Activated CD8-positive, alpha-beta memory T cell treated with anti-CD3 and anti-CD28 coated beads, Interleukin-2, amount 50 U/mL, for 1 hour (primary cell): ENCODE data around the gene HHIP.

ENCODE experiments used
- DNase-seq: peaks from one replicate; pipeline ENCODE4 v3.0.0-alpha.2; 2020; ENCODE audit errors: extremely low read depth

HHIP gene, protein sequence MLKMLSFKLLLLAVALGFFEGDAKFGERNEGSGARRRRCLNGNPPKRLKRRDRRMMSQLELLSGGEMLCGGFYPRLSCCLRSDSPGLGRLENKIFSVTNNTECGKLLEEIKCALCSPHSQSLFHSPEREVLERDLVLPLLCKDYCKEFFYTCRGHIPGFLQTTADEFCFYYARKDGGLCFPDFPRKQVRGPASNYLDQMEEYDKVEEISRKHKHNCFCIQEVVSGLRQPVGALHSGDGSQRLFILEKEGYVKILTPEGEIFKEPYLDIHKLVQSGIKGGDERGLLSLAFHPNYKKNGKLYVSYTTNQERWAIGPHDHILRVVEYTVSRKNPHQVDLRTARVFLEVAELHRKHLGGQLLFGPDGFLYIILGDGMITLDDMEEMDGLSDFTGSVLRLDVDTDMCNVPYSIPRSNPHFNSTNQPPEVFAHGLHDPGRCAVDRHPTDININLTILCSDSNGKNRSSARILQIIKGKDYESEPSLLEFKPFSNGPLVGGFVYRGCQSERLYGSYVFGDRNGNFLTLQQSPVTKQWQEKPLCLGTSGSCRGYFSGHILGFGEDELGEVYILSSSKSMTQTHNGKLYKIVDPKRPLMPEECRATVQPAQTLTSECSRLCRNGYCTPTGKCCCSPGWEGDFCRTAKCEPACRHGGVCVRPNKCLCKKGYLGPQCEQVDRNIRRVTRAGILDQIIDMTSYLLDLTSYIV

GRCh38 chr4:144645631-144646522 is at the start of gene HHIP:
TSS of gene HHIP (plus strand) at chr4:144646156. CDS start at chr4:144646676, 520 bp downstream.
- no peak for DNase-seq

DNA sequence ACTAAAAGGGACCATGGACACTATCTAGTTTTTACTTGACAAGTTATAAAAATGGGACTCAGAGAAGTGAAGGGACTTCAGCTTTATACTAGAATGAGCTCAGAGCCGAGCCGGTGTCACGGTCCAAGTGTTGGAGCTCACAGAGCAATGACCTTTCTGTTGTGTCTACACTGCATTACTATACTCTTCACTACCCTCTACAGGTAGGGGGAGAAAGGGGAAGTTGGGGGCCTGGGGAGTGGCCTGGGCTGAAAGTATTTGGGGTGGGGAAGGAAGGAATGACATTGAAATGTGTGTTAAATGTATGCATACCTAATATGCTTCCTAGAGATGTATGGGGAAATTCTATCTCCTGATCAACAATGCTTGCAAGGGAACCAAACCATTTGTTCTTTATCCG is 48.8 kb upstream of the HHIP start:
- DNase-seq: no peak

GRCh38 chr4:144599621-144600020 is 46.3 kb upstream of the HHIP start:
- DNase-seq: no peak

DNA sequence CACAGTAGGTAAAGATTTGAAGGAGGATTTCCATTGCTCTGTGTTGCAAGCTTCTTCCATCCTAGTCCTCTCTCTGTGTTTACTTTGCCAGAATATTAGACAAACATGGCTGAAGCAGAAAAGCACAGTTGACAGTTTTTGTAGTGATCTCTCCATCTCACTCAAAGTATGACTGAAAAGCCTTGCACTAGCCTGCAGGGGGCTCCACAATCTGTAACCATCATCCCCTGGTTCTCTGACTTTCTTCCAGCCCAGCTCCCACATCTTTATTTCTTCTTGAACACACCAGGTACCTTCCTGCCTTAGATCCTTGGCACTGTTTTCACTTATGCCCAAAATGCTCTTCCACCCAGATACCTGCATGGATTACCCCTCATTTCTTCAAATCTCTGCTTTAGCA is 34.1 kb upstream of the HHIP start:
- DNase-seq: no peak

DNA sequence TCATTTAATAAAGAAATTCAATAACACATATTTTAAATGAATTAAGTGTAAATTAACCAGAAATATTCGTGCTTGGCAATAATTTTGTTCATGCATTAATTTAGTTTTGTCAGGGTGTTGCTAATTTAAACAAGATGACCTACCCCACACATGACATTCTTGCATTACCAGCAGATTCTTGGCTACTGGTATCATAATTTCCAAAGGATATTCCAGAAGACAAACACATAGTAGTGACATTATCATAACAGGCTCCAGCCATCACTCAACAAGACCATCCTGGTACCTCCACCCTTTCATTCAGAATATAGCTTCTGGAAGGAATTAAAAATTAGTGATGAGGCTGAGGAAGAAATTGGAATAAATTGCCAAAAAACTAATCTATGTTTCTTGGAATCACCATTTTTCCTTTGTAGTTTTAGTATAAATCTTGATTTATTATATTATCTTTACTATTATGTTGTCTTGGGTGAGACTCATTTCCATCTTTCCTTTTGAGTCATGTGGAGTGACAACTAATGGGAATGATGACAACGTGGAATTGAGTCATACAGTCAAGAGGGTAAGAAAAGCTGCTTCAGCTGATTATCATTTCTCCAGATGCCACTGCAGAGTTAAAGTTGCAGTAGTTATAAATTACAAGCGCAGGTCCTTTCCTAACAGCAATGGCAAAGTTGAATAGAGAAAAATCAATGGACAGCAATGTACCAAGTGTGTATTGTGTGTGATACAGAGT is 30.9 kb upstream of the HHIP start:
- no peak for DNase-seq

DNA sequence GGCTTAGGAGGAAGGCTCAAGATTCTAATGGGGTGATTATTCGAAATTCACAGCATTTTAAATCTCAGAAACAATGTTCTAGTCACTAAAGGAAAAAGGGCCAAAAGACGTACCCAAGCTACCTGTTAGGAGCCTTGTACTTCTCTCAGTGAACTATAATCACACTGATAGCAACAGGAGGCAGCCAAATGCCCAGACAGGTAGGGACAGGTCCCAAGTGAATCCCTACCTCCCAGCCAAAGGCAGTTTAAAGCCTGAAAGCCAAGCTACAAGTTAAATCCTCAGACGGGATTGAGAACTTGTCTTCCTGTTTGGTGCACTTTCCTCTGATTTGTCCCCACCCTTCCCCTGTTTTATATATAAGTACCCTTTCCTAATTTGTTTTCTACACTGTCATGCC is 24.3 kb upstream of the HHIP start:
- DNase-seq: no peak

DNA sequence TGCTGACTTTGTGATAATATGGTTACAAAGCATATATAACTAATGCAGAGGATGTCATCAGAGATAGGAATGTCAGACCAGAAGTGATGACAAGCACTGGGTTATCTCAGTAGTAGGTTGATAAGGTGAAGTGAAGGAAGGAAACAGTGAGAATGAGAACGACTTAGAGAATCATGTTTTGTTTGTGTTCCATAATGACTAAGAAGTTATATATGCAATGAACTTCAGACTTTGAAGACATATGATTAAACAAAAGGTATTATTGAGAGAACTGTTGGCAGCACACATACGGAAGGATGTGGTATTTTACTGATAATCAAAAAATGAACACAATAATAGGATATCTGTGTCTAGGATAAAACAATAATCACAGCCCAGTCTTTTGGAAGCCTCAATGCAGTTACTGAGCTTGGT is 18.3 kb upstream of the HHIP start:
- DNase-seq: no peak

GRCh38 chr4:144633215-144633614 is 12.7 kb upstream of the HHIP start:
- DNase-seq: no peak

GRCh38 chr4:144634978-144635747 is 10.8 kb upstream of the HHIP start:
- DNase-seq: no peak

DNA sequence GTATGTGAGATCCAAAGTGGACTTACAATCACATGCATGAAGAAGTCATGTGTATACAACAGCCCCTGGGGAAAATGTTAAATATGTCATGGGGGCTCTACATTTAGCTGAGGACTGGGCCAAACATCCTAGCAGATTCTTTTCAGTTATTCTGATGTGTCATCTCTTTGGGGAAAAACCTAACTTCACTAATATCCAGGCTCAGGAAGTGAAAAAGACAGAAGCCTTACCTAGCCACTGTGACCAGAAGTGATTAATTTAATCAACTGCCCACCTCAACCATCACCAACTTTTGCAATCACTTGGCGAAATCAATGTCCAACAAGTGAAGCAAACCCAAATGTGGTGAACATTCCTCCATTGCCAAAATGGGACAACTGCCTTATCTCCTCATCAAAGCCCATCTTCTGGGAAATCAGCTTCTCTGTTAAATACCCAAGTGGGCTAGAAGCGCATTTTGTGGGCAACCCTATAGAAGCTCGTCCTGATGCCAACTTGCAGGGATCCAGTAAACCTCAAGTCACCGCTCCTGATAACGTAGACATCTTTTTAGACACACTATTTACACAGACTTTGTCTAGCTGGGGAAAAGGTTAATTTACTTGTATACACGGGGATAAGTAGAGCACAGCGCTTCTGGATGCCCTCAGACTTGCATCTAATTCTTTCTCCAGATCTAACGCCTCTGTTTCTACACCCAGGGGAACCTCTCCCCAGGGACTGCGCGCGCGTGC is 1.4 kb upstream of the HHIP start:
- no peak for DNase-seq

DNA sequence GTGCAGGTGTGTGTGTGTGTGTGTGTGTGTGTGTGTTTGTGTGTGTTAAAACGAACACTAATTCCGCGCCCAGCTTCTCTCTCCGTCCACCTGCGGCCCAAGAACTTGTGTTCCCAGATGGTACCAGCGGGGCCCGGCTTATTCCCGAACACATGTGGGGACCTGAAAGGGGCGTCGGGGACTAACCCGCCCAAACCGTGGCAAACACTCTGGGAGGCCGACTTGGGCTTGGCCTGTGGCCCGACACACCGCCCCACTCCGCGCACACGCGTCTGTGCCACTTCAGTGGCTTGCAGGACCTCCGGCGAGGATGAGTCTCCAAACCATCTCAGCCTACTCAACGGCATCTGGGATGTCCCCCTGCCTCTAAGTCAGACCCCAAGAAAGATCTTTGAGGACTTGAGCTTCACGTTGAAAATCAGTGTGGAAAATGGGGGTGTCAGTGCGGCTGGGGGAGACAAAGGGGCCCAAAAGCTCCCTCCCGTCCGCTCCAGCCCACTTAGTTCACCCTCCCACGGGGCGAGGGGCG is 790 bp upstream of the HHIP start:
- DNase-seq: no peak

DNA sequence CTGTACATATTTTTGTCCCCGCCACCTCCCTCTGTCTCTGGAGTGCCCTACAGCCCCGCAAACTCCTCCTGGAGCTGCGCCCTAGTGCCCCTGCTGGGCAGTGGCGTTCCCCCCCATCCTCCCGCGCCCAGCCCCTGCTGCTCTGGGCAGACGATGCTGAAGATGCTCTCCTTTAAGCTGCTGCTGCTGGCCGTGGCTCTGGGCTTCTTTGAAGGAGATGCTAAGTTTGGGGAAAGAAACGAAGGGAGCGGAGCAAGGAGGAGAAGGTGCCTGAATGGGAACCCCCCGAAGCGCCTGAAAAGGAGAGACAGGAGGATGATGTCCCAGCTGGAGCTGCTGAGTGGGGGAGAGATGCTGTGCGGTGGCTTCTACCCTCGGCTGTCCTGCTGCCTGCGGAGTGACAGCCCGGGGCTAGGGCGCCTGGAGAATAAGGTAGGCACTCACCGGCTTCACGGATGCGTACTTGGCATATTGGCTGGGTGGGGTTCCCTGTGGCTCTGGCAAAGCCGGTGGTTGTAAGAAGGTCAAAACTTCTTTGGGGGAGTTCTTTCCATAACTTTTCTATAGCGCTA is 653 bp downstream of the HHIP start:
- no peak for DNase-seq

DNA sequence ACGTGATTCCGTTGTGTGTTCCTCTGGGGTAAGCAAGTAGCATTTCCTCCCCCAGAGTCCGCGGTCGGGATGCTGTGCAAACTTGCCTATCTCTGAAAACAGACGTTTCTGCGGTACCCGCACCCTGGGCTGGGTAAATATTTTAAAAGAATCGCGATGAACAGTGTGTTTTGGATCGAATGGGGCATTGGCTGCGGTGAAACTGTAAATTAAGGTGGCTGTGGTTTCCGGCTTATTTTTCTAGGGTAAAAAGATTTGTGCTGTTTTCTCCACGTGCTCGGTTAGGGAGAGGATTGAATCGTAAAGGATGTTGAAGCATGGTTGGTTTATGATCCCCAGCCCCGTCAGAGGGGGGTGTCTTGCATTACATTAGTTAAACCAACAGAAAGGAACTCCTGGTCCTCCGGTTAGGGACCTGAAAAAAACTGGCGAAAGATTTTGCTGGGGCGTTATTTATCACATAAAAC is 1.2 kb downstream of the HHIP start:
- no peak for DNase-seq

- DNase-seq: no peak
Observed at GRCh38 chr4:144647590-144647989, 1.6 kb downstream of the HHIP start.

GRCh38 chr4:144648042-144648441 is 2.1 kb downstream of the HHIP start:
- no peak for DNase-seq

GRCh38 chr4:144649646-144650045 is 3.7 kb downstream of the HHIP start:
- no peak for DNase-seq

DNA sequence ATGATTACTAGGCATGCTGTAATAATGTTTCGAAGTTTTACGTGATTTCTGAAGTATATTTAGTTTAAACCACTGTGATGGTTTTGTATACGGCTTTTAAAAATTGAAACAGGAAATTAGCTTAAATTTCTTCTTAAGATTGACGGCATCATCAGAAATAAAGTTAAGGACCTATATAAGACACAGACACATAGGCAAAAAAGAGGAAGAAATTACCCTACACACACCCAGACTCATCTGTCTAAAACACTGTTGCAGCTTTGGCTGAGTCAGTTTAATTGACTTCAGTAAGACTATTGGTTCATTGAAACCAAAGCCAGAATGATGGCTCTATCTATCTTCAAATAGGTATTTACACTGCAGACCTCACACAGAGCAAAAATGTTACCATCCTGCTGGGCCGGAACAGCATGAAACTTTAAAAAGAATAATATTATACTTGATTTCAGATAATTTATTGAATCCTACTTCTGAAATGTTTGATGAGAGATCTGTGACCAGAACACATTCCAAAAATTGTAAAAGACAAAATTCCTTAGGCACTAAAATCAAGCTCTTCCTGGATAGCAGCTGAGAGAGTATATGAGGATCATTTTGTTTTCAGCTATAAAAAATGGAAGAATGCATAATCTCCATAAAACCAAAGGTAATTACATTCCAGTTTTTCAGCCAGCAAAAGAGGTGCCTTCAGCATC is 4.5 kb downstream of the HHIP start:
- DNase-seq: no peak

GRCh38 chr4:144653781-144654545 is 8.0 kb downstream of the HHIP start:
- no peak for DNase-seq
